HG02588 (cell line): ENCODE measurements around the gene PRR7.

Experiments used
- ATAC-seq: cut with Tn5 transposase; IDR thresholded peaks from one replicate; pipeline ENCODE4 v1.9.1; 2021; ENCODE audit warnings: mild to moderate bottlenecking, moderate library complexity; ENCODE audit not compliant: unreplicated experiment

PRR7 gene

DNA sequence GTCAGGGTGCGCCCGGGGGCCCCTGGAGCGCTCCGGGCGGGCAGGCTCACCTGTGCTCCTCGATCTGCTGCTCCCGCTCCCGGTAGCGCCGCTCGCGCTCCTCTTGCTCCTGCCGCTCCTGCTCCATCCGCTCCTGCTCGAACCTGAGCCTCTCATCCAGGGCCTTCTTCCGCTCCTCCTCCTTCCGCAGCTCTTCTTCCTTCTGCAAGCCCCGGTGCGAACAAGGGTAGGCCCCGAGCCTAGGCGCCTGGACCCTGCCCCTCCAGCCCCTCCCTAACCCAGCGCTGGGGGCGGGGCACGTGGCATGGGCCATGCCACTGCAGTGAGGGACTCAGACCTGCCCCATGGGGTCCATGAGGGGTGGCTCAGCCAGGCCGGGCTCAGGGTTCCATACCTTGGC is 20.2 kb downstream of the PRR7 start:
- no peak for ATAC-seq

GRCh38 chr5:177467436-177467835 is 20.8 kb downstream of the PRR7 start:
- ATAC-seq = no peak

GRCh38 chr5:177468329-177468684 is 21.7 kb downstream of the PRR7 start:
- ATAC-seq = no peak

- ATAC-seq = no peak
Observed at GRCh38 chr5:177468685-177469628, 22.3 kb downstream of the PRR7 start.

DNA sequence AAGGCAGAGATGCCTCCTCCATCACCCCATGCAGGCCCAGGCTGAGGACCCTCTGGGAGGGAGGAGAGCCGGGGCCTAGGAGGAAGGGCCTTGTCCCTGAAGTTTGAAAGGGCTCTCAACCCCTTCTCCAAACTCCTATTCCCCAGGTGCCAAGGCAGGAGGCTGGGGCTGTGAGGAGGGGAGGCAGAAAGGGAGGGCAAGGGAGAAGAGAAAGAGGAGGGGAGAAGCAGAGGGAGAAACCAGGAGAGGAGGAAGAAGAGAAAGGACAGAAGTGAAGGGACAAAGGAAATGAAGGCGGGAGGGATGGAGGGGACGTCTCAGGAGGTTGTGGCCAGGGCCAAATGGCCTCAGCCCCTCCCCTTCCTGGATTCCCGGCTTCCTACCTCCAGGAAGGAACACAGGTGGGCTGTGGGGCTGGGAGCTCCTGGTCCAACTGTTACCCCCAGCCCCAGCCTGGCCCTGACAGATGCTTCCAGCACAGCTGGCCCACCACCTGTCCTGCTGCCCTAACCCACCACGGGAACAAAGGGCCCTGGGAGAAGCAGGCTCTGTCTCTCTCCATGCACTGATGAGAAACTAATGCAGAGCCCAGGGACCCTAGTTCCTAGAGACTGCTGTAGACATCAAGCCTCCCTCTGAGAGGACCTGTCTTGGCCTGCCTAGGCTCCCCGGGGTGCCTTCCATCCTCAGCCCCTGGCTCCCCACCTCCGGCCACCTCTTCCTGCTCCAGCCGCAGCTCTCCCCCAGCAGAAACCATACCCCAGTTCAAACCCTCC is 23.3 kb downstream of the PRR7 start:
- no peak for ATAC-seq

- no peak for ATAC-seq
Observed at GRCh38 chr5:177470759-177471536, 24.3 kb downstream of the PRR7 start.

GRCh38 chr5:177471610-177472356 is 25.2 kb downstream of the PRR7 start:
- no peak for ATAC-seq

DNA sequence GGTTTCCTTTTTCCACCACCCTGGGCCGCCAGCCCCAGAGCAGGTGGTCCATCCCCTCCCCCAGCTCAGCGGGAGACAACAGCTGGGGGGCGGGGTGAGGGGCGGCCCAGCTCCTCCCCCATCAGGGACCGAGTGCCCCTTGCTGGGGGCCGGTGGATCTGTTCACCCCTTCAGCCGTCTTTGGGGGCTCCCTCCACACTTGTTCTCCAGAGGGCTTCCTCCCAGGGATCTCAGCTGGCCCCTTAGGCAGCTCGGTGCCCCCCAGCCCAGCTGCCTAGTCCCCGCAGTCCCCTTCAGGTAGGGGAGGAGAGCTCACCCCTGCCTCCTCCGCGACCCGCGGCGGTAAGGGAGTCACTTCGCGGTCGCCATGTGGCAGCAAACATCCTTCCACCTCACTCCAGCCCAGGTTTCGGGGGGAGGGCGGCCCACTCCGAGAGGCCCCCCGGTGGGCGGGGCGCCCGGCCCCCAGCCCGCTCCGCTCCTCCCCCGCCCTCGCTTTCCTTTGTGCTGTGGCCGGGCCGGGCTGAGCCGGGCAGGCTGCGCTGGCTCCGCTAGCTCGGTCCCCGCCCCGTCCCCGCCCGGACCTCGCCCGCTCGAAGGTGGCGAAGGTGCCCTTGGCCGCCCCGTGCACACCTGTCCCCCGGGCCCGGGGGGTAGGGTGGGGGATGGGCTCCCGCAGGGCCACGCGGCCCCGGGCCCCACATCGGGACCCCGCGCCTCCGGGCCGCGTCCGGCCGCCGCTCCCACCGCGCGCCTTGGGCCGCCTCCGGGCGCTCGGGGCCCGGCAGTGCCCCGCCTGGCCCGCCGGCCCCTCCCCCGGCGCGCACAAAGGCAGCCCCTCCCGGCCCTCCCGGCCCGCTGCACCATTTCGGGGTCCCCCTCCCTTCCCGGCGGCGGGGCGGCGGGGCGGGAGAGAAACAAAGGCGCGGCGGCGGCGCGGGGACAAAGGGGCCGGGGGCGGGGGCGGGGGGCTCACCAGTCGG is 26.1 kb downstream of the PRR7 start:
- ATAC-seq = no peak

- no peak for ATAC-seq
Observed at GRCh38 chr5:177473443-177474001, 26.9 kb downstream of the PRR7 start, which contains the start of gene DBN1. Gene DBN1 (minus strand): TSS chr5:177473634. CDS start chr5:177473521, 113 bp downstream.

DNA sequence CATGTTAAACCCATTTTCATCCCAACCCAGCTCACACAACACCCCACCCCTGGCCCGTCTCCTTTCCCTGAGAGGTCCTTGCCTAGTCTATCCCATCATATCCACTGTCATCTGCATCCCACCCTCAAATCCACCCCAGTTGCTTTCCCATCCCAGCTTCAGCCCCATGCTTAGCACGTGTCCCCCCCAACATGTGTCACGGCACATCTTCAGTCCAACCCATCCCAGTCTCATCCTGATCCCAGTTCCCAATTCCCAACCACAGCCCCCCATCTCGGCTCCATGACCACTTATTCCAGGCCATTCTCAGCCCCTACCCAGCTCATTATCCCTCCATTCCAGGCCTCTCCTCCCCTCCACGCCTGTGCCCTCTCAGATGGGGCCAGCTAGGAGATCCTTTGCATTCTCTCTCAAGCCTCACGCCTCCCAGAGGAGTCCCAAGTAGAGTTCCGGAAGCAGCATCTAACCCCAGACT is 27.4 kb downstream of the PRR7 start:
- ATAC-seq = no peak

GRCh38 chr5:177474846-177475562 is 28.4 kb downstream of the PRR7 start:
- ATAC-seq = no peak

DNA sequence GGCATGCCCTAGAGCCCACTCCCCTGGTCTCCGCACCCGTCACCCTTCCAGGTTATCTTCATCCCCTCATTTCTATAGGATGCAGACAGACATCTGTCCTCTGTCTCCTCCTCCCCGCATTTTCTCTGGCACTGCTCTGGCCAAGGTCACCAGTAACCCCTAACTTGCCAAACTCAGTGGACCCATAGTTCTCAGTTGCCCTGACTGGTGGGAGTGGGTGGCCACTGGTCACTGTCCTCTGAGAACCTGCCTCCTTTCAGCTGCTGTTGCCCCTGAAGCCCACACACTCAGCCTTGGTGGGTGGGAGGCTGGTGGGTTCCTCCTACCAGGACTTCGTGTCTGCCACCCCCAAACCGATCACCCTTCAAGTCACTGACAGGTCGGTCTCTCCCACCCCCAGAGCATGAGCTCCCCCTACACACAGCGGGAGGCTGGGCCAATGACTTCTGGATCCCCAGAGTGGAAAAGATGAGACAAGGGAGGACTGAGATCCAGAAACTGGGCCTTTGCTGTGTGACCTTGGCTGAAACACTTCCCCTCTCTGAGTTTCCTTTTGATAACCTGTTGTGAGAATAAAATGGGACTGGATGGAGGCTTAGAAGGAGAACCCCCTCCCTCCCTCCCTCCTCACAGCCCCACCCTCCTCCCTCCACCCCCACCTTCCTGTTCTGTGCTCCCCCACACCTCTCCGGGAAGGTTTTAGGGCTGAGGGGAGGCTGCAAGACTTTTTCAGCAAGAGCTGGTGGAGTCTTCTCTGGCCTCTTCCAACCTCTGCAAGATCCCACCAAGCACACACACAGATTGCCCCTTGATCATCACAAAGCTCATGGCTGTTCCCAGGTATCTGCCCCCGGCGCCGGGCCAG is 29.2 kb downstream of the PRR7 start:
- no peak for ATAC-seq

DNA sequence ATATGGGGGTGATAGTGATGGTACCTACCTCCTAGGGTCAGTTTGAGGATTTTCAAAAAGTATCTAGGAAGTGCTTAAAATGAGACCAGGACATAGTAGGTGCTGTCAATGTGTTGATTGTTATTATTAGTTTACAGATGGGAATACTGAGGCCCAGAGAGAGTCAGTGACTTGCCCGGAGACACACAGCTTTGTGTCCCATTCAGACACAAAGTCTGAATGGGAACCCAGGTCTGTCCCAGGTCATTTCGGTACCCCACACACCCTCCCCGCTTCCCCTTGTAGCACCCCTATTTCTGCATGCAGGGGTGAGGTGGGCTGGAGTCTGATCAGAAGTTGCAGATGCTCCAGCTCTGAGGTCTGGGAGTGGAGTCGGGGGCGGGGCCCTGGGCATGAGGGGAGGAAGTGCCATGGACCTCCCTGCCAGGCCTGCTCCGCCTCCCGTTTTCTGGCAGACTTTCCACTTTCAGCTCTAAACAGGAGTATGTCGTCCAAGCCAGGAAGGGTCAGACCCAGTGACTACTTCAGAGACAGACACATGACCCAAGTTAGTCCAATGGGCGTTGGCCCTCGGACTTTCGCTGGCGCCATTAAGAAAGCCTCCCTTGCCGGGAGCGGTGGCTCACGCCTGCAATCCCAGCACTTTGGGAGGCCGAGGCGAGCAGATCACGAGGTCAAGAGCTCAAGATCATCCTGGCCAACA is 30.1 kb downstream of the PRR7 start:
- ATAC-seq = no peak

DNA sequence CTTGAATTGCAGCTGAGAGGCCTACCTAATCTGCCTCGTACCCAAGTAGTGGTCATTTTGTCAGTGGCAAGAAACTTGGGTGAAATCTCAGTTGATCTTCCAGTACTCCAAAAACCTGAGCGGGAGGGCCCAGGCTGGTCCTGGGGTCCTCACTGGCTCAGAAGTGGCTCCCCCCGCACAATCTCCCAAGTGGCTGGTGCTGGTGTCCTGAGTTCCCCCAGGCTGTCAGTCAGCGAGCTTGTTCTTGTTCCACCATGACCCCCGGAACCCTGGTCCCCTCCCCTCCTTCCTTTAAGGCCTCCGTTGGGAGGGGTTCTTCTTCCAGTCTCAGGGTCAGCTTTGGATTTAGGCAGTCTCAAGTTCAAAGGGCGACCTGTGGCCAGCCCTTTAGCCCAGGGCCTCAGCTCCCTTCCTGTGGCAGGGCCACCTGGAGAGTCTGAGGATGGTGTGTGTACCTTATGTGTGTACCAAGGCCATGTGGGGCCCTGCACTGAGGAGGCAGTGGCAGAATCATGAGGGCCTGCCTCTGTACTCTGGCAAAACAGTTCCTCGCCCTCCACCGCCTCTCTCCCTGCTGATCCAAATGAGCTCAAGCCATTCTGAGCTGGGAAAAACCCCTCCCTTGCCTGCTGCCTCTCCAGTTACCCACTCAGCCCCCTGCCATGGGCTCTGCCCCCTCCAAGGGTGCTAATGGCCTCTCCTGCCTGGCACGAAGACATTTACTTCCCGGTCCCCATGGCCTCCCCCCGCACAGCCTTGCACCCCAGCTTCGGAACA is 31.3 kb downstream of the PRR7 start:
- no peak for ATAC-seq

GRCh38 chr5:177478711-177479646 is 32.4 kb downstream of the PRR7 start:
- ATAC-seq = no peak
